ENCODE data around the gene LENG1. TPM values are rescaled to one million over a fixed set of nuclear protein-coding genes. Genes with fewer than 3 reads are reported as not detected.

LENG1 gene
- total and polyA plus RNA-seq, 9 of the 15 experiments (the other 6 are each of a cell fraction or from before 2014, with no cell fraction given) = 0.30 to 10.5 (median 4.7) TPM

DNA sequence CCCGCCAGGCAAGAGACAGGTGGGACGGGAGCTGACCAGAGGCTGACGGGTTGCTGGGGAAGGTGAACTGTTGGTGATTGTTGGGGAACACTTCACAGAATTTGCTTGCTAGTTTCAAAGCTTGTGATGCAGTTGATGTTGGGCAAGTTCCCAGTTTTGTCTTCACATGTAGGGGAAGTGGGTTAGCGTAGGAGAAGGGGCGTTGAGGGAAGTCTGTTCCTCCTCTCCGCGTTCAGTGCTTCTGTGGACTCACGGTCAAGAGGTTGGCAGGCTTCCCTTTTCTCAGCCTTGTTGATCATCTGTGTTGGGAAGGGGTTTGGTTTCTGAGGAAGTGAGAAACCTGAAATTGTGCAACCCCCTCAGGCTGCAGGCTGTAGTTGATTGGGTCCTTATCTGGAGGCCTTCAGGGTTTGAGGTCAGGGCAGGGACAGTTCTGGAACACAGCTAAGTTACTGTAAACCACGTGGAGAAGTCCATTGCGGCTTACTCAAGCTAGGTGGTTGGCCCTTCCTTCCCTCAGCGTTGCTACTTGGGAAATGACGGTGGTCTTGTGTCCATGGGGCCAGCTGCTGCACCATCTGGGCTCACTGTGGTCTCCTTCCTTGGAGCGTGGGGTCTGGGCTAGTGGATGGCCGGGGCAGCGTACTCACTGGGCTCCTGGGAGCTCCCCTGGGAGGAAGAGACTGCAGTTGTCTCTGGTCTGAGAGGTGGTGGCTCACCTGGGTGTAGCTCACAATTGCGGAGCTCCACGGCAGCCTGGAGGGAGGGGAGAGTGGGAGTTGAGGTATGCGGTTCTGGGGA, 48.7 kb upstream of the LENG1 start (continued):
- TF ChIP-seq, protein P1, sequence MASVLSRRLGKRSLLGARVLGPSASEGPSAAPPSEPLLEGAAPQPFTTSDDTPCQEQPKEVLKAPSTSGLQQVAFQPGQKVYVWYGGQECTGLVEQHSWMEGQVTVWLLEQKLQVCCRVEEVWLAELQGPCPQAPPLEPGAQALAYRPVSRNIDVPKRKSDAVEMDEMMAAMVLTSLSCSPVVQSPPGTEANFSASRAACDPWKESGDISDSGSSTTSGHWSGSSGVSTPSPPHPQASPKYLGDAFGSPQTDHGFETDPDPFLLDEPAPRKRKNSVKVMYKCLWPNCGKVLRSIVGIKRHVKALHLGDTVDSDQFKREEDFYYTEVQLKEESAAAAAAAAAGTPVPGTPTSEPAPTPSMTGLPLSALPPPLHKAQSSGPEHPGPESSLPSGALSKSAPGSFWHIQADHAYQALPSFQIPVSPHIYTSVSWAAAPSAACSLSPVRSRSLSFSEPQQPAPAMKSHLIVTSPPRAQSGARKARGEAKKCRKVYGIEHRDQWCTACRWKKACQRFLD (CRISPR knock-in tag; IDR thresholded peaks at IDR 0.05) = peak; percentile 88; the same call in 1 of the 2 replicates
- TF ChIP-seq SIN3B (IDR thresholded peaks at IDR 0.05; ENCODE audit: low read depth) = no peak
- TF ChIP-seq KLF16 (IDR thresholded peaks at IDR 0.05) = peak; percentile 91
- peak; percentile 97 for TF ChIP-seq MYC (IDR thresholded peaks at IDR 0.05; ENCODE audit: low read depth, low read length)
- peak; percentile 36; the same call in 1 of the 2 replicates for TF ChIP-seq MYC (CRISPR knock-in tag; IDR thresholded peaks at IDR 0.05; ENCODE audit: borderline replicate concordance, low read depth)
- TF ChIP-seq E2F3 (CRISPR knock-in tag; IDR thresholded peaks at IDR 0.05) = no peak
- TF ChIP-seq, protein P2, sequence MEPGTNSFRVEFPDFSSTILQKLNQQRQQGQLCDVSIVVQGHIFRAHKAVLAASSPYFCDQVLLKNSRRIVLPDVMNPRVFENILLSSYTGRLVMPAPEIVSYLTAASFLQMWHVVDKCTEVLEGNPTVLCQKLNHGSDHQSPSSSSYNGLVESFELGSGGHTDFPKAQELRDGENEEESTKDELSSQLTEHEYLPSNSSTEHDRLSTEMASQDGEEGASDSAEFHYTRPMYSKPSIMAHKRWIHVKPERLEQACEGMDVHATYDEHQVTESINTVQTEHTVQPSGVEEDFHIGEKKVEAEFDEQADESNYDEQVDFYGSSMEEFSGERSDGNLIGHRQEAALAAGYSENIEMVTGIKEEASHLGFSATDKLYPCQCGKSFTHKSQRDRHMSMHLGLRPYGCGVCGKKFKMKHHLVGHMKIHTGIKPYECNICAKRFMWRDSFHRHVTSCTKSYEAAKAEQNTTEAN (CRISPR knock-in tag; IDR thresholded peaks at IDR 0.05) = no peak; the same call in 1 of the 2 replicates
- TF ChIP-seq ILK (tag; IDR thresholded peaks at IDR 0.05; ENCODE audit: borderline replicate concordance, low read depth) = no peak
- no peak for TF ChIP-seq ARHGAP35 (IDR thresholded peaks at IDR 0.05; ENCODE audit: partially characterized antibody)
- 0 out of 2 replicates have a peak, but pooled peaks have one; percentile 59 for TF ChIP-seq TOE1 (IDR thresholded peaks at IDR 0.05; ENCODE audit: borderline replicate concordance)
- TF ChIP-seq TOE1 (CRISPR knock-in tag; IDR thresholded peaks at IDR 0.05; ENCODE audit: borderline replicate concordance, low read depth) = no peak
- TF ChIP-seq ZNF717 (CRISPR knock-in tag; IDR thresholded peaks at IDR 0.05) = peak; percentile 75; the same call in 1 of the 2 replicates
- no peak for TF ChIP-seq CAMTA2 (CRISPR knock-in tag; conservative IDR thresholded peaks at IDR 0.05)
- no peak for TF ChIP-seq ETS2 (tag; IDR thresholded peaks at IDR 0.05; ENCODE audit: borderline replicate concordance, poor library complexity, severe bottlenecking)
- no peak for TF ChIP-seq MECOM (CRISPR knock-in tag; IDR thresholded peaks at IDR 0.05)
- TF ChIP-seq GATAD2A (IDR thresholded peaks at IDR 0.05) = no peak
- peak; percentile 71 for TF ChIP-seq NR2C2 (CRISPR knock-in tag; IDR thresholded peaks at IDR 0.05)
- TF ChIP-seq NR2C2 (tag; IDR thresholded peaks at IDR 0.05) = peak; percentile 92
- peak; percentile 72; the same call in 1 of the 2 replicates for TF ChIP-seq ZNF431 (CRISPR knock-in tag; IDR thresholded peaks at IDR 0.05)
- TF ChIP-seq BRCA1 (IDR thresholded peaks at IDR 0.05) = no peak
- 0 out of 2 replicates have a peak, but pooled peaks have one; percentile 94 for TF ChIP-seq BRCA1 (CRISPR knock-in tag; IDR thresholded peaks at IDR 0.05)
- TF ChIP-seq, protein P3, sequence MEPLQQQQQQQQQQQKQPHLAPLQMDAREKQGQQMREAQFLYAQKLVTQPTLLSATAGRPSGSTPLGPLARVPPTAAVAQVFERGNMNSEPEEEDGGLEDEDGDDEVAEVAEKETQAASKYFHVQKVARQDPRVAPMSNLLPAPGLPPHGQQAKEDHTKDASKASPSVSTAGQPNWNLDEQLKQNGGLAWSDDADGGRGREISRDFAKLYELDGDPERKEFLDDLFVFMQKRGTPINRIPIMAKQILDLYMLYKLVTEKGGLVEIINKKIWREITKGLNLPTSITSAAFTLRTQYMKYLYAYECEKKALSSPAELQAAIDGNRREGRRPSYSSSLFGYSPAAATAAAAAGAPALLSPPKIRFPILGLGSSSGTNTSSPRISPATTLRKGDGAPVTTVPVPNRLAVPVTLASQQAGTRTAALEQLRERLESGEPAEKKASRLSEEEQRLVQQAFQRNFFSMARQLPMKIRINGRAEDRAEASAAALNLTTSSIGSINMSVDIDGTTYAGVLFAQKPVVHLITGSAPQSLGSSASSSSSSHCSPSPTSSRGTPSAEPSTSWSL (CRISPR knock-in tag; IDR thresholded peaks at IDR 0.05; ENCODE audit: borderline replicate concordance) = no peak
- no peak for TF ChIP-seq ZNF217 (CRISPR knock-in tag; IDR thresholded peaks at IDR 0.05)
- TF ChIP-seq ZNF239 (CRISPR knock-in tag; IDR thresholded peaks at IDR 0.05) = peak; percentile 16; the same call in 1 of the 2 replicates

Data from K562 (cell line).